GM19395 (cell line): ENCODE measurements around the gene TMEM131L.
"Not testable (repeated sequence)": the region's sequence is repeated elsewhere in the genome, so short reads cannot be mapped to it uniquely, and the experiment has no call there.

Source experiments
- ATAC-seq: cut with Tn5 transposase; IDR thresholded peaks from one replicate; pipeline ENCODE4 v1.9.1; 2021; ENCODE audit warnings: mild to moderate bottlenecking, moderate library complexity; ENCODE audit not compliant: unreplicated experiment

TMEM131L gene, protein sequence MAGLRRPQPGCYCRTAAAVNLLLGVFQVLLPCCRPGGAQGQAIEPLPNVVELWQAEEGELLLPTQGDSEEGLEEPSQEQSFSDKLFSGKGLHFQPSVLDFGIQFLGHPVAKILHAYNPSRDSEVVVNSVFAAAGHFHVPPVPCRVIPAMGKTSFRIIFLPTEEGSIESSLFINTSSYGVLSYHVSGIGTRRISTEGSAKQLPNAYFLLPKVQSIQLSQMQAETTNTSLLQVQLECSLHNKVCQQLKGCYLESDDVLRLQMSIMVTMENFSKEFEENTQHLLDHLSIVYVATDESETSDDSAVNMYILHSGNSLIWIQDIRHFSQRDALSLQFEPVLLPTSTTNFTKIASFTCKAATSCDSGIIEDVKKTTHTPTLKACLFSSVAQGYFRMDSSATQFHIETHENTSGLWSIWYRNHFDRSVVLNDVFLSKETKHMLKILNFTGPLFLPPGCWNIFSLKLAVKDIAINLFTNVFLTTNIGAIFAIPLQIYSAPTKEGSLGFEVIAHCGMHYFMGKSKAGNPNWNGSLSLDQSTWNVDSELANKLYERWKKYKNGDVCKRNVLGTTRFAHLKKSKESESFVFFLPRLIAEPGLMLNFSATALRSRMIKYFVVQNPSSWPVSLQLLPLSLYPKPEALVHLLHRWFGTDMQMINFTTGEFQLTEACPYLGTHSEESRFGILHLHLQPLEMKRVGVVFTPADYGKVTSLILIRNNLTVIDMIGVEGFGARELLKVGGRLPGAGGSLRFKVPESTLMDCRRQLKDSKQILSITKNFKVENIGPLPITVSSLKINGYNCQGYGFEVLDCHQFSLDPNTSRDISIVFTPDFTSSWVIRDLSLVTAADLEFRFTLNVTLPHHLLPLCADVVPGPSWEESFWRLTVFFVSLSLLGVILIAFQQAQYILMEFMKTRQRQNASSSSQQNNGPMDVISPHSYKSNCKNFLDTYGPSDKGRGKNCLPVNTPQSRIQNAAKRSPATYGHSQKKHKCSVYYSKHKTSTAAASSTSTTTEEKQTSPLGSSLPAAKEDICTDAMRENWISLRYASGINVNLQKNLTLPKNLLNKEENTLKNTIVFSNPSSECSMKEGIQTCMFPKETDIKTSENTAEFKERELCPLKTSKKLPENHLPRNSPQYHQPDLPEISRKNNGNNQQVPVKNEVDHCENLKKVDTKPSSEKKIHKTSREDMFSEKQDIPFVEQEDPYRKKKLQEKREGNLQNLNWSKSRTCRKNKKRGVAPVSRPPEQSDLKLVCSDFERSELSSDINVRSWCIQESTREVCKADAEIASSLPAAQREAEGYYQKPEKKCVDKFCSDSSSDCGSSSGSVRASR (N-terminal part only)

DNA sequence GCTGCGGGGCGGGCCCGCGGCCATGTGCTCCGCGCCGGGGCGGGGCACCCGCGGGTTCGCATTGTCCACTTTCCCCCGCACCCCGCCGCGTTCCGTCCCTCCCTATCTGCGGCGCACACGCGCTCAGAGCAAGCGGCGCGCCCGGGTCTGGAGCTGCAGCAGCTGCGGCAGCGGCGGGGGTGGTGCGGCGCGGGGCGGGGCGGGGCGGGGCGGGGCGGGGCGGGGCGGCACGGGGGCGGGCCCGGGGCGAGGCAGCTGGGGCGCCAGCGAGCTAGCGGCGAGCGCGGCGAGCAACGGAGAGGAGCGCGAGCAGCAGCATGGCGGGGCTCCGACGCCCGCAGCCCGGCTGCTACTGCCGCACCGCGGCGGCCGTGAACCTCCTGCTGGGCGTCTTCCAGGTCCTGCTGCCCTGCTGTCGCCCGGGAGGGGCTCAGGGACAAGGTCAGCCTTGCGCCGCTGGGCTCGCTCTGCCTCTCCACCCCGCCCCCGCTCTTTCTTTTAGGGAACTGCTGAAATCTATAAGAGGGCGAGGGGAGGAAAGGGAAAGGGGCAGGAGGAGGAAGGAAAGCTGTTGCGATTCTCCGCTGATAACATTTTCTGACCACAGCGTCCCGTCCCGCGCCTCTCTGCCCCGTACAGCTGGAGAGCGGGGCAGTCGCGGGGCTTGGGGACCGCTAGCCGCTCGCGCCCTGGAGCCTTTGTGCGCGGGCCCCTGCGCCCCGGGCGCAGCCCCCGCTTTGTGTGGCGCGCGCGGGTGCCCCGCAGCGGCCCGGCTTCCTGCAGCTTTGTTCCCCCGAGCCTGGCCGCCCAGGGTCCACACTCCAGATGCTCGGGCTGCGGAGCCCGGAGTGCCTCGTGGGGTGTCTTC lies at the start of gene TMEM131L:
Gene TMEM131L (plus strand): TSS at position 280 of the 868 bp plus-strand sequence. CDS start 38 bp downstream, at position 318.
- ATAC-seq, result peak; percentile 52

DNA sequence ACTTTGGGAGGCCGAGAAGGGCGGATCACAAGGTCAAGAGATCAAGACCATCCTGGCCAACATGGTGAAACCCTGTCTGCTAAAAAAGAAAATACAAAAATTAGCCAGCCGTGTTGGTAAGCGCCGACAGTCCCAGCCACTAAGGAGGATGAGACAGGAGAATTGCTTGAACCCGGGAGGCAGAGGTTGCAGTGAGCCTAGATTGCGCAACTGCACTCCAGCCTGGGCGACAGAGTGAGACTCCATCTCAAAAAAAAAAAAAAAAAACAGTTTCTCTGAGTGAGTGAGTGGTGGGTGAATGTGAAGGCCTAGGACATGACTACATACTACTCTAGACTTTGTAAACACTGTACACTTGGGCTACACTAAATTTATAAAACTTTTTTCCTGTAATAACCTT lies 49.7 kb upstream of the TMEM131L start:
- ATAC-seq, result not testable (repeated sequence)

DNA sequence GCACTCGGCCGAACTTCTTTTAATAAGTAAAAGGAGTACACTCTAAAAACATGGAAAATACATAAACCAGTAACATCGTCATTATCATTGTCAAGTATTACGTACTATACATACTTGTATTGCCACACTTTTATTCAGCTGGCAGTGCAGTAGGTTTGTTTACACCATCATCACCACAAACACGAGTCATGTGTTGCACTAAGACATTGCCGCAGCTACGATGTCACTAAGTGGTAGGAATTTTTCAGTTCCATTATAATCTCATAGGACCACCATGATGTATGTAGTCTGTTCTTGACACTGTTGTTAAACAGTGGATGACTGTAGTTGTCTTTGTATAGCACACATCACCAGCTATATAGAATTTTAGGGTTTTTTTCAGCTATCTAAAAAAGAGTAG lies 48.0 kb upstream of the TMEM131L start:
- no peak for ATAC-seq

DNA sequence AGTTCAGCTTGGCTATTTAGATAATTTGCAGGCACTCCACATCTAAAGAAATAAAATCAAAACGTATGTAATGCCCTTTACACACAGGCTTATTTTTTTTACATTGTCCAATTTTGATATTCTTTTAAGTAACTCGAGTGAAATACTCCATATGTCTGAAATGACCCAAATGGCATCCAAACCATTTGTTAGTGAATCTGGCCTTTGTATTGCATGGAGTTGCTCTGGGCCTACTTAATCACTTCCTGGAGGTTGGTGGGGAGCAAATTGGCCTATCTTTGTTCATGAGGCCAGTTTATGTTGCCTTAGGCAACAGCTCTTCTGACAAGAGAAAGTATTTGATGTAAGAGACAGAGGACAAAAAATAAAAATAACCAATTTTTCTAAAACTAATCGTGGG lies 47.6 kb upstream of the TMEM131L start:
- ATAC-seq, result no peak

DNA sequence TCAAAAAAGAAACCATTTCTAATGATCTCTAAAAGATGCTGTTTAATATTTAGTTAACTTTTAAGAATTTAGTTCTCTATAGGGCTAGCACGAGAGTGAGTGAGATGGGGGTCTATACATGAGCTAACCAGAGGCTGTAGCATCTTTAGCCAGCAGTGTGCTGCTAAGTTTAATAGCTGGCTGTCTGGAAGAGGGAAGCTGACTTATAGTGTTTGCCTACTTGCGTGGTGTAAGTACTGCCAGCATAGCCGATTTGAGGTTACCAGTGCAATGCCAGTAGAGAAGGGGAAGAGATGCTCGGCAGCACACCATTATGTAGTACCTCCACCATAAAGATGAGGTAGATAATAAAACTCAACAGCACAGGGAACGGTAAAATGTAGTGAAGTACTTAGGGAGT lies 47.1 kb upstream of the TMEM131L start:
- no peak for ATAC-seq

DNA sequence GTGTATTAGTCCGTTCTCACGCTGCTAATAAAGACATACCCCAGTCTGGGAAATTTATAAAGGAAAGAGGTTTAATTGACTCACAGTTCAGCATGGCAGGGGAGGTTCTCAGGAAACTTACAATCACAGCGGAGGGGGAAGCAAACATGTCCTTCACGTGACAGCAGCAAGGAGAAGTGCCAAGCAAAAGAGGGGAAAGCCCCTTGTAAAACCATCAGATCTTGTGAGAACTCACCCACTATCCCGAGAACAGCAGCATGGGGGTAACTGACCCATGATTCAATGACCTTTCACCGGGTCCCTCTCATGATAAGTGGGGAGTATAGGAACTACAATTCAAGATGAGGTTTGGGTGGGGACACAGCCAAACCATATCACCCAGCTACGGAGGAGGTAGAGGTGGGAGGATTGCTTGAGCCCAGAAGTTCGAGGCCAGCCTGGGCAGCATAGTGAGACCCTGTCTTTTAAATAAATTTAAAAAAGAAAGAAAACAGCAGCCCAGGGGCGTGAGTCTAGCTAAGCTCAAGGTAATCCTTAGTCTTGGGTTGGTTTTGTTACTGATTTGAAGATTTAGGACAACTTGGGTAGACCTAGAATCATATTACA lies 46.4 kb upstream of the TMEM131L start:
- ATAC-seq, result no peak

DNA sequence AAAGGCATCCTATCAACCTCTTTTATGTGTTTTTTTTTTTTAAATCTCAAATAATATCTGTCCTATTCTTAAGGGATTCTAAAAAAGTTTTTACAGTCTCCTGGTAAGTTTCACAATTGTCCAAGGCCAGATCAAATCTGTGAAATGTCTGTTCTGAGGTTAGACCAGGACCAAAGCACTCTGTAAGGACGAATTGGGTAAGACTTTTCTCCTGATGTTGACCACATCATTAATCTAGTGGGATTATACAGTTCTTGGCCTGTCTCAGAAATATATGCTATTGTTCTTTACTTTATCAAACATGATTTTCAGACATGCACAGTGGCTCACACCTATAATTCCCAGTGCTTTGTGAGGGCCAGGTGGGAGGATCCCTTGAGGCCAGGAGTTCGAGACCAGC lies 45.8 kb upstream of the TMEM131L start:
- no peak for ATAC-seq

DNA sequence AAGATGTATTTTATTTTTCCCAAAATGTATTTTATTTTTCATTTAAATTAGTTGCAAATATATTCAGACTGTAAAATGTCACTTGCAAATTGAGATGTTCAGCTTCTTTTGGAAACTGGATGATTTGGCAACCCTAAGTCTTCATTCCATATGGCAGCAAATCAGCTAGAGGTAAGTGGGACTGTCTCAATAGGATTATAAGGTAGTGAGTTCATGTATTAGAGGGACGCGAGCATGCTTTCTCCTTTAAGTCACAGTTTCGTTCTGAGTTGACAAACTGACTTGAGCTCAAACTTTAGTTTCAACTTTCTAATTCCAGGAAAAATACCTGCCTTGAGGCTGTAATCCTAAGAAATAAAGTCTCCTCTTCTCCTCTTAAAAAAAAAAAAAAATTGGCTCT lies 44.2 kb upstream of the TMEM131L start:
- ATAC-seq, result peak; percentile 75

DNA sequence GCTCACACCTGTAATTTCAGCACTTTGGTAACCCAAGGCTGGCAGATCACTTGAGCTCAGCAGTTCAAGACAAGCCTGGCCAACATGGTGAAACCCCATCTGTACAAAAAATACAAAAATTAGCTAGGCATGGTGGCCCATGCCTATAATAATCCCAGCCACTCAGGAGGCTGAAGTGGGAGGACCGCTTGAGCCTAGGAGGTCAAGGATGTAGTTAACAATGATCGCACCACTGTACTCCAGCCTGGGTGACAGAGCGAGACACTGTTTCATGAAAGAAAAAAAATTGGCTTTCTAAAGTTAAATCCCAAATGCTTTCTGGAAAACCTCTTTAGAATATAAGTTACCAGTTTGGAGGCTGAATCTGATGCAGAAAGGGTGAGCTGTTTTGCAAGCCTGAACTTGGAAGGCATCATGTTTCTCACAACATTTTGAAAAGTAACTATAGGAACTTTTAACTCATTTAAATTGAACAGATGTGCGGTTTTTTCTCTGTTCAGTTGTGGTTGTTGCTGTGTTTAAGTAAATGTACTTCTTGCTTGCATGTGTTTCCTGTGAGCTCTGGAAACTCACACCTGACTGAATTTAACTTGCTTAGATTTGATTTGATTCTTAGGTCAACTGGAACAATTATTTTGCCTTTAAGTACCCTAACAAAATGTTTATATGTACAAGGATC lies 39.8 kb upstream of the TMEM131L start:
- ATAC-seq, result peak; percentile 75

DNA sequence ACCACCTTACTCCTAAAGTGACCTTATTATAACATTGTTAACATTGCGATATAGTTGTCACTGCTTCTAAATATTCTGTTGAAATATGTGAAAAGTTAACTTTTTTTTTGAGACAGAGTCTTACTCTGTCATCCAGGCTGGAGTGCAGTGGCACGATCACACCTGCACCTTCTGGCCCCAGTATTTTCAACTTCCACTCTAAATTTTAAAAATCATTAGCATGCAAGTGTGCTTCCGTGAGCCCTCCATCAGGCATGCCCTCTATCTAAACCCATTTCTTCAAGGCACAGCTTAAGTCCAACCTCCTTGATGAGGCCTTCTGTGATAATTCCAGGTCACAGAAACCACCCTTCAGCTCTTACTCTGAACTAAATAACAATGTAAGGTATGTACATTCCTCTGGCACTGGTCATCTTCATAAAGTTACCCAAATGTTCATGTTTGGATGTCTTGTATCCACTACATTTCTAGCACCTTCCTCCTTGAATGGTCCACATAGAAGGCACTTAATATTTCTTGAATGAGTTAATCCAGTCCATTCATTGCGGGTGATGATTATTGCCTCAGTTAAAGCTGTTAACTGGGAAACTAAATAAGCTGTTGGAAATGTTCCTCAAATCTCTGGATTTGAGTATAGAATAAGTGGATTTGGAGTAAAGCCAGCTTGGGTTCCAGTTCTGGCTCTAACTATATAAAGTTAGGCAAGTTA lies 38.6 kb upstream of the TMEM131L start:
- no peak for ATAC-seq

DNA sequence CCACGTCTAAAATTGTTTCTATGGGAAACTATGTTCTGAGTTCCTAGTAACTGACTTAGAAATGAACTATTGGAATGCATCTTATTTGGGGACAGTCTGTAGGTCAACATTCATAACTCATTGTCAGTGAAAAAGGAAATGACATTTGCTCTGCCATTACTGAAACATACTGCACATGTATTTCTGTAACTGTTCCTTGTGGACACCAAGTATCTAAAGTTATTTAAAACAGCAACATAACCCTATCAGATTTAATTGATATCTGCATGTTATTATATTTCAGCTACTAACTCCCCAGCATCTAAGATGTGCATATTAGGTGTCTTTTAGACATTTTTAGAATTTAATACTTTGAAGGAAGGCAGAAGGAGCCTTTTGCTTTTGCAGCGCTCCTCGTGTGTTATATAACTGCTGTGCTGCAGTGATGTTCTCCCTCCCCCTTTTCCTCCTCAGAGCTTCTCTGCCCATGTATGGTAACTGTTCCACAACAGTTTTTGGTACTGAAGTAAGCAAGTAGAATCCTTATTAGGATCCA lies 37.2 kb upstream of the TMEM131L start:
- ATAC-seq, result no peak

DNA sequence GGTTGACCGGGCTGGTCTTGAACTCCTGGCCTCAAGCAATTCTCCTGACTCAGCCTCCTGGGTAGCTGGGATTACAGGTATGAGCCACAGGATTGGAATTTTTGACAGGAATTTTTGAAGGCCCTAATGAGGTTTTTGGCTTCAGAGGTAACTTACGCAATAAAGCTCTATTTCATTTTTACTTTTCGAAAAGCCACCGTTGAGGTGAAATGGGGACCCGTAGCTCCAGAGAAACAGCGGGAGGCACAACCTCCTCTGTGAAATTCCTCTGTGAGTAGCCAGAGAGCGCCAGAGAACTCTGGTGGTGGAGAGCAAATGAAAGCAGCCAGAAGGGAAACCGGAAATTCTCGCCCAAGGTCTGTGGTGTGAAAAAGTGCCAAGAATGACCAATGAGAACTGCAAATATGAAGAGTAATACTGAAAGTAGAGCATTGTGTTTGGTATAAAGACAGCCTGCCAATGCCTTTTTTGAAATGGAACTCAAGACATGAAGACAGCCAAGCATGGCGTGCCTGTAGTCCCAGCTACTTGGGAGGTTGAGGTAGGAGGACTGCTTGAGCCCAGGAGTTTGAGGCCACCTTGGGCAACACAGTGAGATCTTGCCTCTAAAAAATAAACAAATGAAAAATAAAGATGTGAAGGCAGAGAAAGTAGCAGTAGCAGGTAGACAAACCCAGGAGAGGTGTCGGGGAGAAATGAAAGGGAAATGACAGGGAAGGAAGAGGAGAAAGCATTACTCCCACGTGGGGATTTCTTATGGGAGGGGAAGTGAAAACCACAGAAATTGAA lies 33.0 kb upstream of the TMEM131L start:
- peak; percentile 96 for ATAC-seq

DNA sequence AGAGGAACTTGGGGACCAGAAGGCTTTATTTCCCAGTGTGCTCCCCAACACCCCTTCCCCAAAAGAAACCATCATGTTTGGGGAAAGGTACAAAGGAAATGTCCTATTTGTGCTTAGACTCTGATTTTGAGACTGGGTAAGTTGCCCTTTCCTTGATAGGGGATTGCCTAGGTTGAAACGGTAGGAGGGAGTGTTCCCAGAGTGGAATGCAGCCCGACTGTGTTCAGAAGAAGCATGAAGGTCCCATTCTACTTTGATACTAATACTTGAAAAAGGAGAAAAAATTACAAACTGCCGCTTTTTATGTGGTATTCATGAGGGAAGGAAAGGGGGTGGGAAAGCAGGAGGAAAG lies 32.4 kb upstream of the TMEM131L start:
- ATAC-seq, result no peak

DNA sequence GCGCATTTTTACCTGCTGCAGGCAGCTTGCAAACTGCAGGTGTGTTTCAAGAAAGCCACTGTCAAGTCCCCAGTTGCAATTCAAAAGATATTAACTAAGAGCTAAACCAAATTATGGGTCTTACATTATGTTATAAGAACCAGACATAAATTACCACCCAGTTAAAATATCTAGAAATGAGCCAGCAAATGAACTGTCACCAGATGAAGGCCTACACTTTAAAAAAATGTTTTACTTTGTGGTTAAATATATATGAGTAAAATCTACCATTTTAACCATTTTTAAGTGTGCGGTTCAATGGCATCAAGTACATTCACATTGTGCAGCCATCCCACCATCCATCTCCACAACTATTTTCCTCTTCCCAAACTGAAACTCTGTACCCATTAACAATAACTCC lies 32.0 kb upstream of the TMEM131L start:
- ATAC-seq, result no peak

DNA sequence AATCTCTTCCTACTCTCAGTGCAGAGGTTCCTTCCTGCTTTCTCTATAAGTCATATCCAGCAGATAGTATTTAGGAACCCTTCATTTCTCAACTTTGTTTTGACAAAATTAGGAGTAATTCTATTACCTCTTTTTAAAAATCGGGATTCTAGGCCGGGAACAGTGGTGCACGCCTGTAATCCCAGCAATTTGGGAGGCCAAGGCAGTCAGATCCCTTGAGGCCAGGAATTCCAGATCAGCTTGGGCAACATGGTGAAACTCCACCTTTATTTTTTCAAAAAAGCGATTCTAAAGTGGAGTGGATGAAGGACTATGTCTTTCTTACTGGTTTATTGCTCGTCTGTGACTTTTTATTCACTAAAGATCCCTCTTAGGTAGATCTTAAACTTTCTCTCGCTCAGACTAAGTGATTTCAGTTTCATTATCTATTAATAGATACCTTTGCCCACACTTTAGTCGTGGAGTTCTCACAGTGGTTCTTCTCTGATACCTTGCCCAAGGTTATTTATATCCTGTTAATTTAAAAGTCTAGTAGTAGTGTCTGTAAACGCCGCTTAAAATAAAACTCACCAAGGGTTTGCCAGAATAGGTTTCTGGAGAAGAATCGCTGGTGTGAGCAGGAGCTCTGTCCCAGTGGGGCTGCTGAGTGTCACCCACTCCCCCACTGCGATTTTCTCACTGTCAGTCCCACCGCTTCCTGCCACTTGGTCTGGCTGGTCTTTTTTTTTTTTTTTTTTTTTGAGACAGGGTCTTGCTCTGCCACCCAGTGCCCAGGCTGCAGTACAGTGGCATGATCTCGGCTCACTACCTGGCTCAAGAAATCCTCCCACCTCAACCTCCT lies 27.0 kb upstream of the TMEM131L start:
- peak; percentile 79 for ATAC-seq

DNA sequence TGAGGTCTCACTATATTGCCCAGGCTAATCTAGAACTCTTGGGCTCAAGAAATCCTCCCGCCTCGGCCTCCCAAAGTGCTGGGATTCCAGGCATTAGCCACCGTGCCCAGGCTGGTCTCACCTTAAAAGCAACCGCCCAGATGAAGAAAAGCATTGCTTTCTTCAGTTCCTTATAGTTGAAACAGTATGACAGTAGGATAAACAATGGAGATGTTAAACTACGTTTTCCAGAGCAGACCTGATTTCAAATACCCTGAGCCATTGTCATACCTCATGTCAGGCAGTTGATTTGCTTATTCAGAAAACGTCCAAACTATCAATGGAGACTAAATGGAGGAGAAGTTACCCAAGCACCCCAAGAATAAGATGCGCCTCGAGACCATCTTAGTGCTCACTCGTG lies 26.3 kb upstream of the TMEM131L start:
- ATAC-seq, result peak; percentile 4

DNA sequence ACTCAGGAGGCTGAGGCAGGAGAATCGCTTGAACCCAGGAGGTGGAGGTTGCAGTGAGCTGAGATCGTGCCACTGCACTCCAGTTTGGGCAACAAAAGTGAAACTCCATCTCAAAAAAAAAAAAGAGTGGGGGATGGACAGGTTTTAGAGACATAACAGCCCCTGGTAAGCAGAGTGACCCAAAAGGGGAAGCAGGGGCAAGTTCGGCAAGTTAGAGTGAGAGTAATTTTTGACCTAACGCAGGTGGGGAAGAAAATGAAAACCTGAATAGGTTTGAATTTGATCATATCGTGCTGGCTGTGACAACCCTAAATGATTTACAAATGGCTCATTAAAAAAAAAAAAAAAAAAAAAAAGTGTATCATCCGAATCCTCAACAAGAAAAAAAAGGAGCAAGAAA lies 25.7 kb upstream of the TMEM131L start:
- ATAC-seq, result no peak
